Activated naive CD8-positive, alpha-beta T cell treated with anti-CD3 and anti-CD28 coated beads, Interleukin-2, amount 50 U/mL, for 16 hours (primary cell): Measurements from ENCODE around the gene CALCOCO1.
A peak's percentile ranks its signal among the peaks of the same experiment; 100 is the strongest.
"Not testable (repeated sequence)": the region's sequence is repeated elsewhere in the genome, so short reads cannot be mapped to it uniquely, and the experiment has no call there.

ENCODE experiments used
- DNase-seq: peaks from one replicate; pipeline ENCODE4 v3.0.0-alpha.2; 2020; ENCODE audit warnings: low read depth, low spot score

The CALCOCO1 gene

GRCh38 chr12:53727310-53728041 lies at the start of gene CALCOCO1:
Gene CALCOCO1, minus strand, starts transcription at chr12:53727452. Its CDS starts 2,210 bp downstream, at chr12:53725242.
- peak; percentile 95 for DNase-seq

- no peak for DNase-seq
Measured at GRCh38 chr12:53776872-53777271, 49.6 kb upstream of the CALCOCO1 start.

GRCh38 chr12:53775478-53776145 lies 48.4 kb upstream of the CALCOCO1 start:
- DNase-seq: no peak

GRCh38 chr12:53770281-53770680 lies 43.0 kb upstream of the CALCOCO1 start:
- no peak for DNase-seq

GRCh38 chr12:53768976-53769375 lies 41.7 kb upstream of the CALCOCO1 start:
- no peak for DNase-seq

GRCh38 chr12:53766881-53767280 lies 39.6 kb upstream of the CALCOCO1 start:
- no peak for DNase-seq

GRCh38 chr12:53765891-53766290 lies 38.6 kb upstream of the CALCOCO1 start:
- DNase-seq: no peak

- no peak for DNase-seq
Measured at GRCh38 chr12:53764615-53765014, 37.4 kb upstream of the CALCOCO1 start.

- not testable (repeated sequence) for DNase-seq
Measured at GRCh38 chr12:53762793-53763192, 35.5 kb upstream of the CALCOCO1 start.

GRCh38 chr12:53761306-53761705 lies 34.1 kb upstream of the CALCOCO1 start:
- DNase-seq: no peak

- DNase-seq: no peak
Measured at GRCh38 chr12:53759261-53759660, 32.0 kb upstream of the CALCOCO1 start.

- DNase-seq: no peak
Measured at GRCh38 chr12:53758730-53759103, 31.5 kb upstream of the CALCOCO1 start.

GRCh38 chr12:53758081-53758729 lies 31.0 kb upstream of the CALCOCO1 start:
- DNase-seq: no peak

GRCh38 chr12:53757101-53757770 lies 30.0 kb upstream of the CALCOCO1 start:
- peak; percentile 47 for DNase-seq

- DNase-seq: no peak
Measured at GRCh38 chr12:53756300-53757100, 29.2 kb upstream of the CALCOCO1 start.

- DNase-seq: no peak
Measured at GRCh38 chr12:53755893-53756292, 28.6 kb upstream of the CALCOCO1 start.

- DNase-seq: no peak
Measured at GRCh38 chr12:53755451-53755891, 28.2 kb upstream of the CALCOCO1 start.

- DNase-seq: no peak
Measured at GRCh38 chr12:53754633-53755264, 27.5 kb upstream of the CALCOCO1 start.

GRCh38 chr12:53754188-53754585 lies 26.9 kb upstream of the CALCOCO1 start:
- no peak for DNase-seq

GRCh38 chr12:53752621-53753020 lies 25.4 kb upstream of the CALCOCO1 start:
- no peak for DNase-seq

- DNase-seq: no peak
Measured at GRCh38 chr12:53752192-53752601, 24.9 kb upstream of the CALCOCO1 start.
